Hepatocyte (in vitro differentiated cells): ENCODE results near the gene FES.

ENCODE experiments used
- EZH2 ChIP-seq: fragments of 200-600 bp; sonication (generic); IDR thresholded peaks from 2 replicates; pipeline ENCODE4 v1.6.1; 2016; ENCODE audit warnings: antibody characterized with exemption, mild to moderate bottlenecking, borderline replicate concordance
- EZH2phosphoT487 ChIP-seq: fragments of 200-600 bp; sonication (generic); IDR thresholded peaks from one replicate; pipeline ENCODE4 v1.6.1; 2018; ENCODE audit warnings: antibody characterized with exemption, mild to moderate bottlenecking, low read depth, moderate library complexity; ENCODE audit not compliant: unreplicated experiment, severe bottlenecking
- TF ChIP-seq, protein P1 (sequence below): fragments of 200-600 bp; sonication (generic); IDR thresholded peaks from 2 replicates; pipeline ENCODE4 v1.5.1; 2016; ENCODE audit warnings: antibody characterized with exemption, mild to moderate bottlenecking; ENCODE audit not compliant: poor library complexity

DNA sequence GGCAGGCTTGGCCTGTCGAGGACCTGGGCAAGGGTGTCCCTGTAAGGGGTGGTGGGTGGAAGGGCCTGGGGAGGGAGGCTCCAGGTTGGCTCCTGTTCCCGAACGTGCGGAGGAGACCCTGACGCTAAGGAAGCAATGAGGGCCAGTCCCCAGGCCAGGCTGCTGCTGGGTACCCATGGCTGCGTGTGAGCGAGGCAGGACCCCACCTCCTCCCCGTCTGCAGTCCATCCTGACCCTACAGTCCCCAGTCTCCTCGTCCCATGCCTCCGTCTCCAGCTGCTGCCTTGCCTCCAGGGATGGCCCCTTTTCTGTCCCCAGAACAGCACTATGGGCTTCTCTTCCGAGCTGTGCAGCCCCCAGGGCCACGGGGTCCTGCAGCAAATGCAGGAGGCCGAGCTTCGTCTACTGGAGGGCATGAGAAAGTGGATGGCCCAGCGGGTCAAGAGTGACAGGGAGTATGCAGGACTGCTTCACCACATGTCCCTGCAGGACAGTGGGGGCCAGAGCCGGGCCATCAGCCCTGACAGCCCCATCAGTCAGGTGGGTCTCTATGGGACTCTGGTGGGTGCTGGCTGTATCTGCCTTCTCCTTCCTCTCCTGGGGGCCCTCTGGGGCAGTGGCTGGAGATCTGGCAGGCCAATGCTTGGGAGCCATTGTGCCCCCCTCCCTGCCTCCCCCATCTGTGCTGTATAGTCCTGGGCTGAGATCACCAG lies 571 bp downstream of the FES start:
- TF ChIP-seq EZH2: no peak
- TF ChIP-seq, protein P1, sequence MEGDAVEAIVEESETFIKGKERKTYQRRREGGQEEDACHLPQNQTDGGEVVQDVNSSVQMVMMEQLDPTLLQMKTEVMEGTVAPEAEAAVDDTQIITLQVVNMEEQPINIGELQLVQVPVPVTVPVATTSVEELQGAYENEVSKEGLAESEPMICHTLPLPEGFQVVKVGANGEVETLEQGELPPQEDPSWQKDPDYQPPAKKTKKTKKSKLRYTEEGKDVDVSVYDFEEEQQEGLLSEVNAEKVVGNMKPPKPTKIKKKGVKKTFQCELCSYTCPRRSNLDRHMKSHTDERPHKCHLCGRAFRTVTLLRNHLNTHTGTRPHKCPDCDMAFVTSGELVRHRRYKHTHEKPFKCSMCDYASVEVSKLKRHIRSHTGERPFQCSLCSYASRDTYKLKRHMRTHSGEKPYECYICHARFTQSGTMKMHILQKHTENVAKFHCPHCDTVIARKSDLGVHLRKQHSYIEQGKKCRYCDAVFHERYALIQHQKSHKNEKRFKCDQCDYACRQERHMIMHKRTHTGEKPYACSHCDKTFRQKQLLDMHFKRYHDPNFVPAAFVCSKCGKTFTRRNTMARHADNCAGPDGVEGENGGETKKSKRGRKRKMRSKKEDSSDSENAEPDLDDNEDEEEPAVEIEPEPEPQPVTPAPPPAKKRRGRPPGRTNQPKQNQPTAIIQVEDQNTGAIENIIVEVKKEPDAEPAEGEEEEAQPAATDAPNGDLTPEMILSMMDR: no peak
- TF ChIP-seq EZH2phosphoT487: no peak
